Measurements from ENCODE around the gene TIAM2. TPM values are rescaled to one million over a fixed set of nuclear protein-coding genes. Genes with fewer than 3 reads are reported as not detected.
A peak's percentile ranks its signal among the peaks of the same experiment; 100 is the strongest.

TIAM2 gene
- total RNA-seq, 1 donor from 2014 or later: 21.1 TPM

DNA sequence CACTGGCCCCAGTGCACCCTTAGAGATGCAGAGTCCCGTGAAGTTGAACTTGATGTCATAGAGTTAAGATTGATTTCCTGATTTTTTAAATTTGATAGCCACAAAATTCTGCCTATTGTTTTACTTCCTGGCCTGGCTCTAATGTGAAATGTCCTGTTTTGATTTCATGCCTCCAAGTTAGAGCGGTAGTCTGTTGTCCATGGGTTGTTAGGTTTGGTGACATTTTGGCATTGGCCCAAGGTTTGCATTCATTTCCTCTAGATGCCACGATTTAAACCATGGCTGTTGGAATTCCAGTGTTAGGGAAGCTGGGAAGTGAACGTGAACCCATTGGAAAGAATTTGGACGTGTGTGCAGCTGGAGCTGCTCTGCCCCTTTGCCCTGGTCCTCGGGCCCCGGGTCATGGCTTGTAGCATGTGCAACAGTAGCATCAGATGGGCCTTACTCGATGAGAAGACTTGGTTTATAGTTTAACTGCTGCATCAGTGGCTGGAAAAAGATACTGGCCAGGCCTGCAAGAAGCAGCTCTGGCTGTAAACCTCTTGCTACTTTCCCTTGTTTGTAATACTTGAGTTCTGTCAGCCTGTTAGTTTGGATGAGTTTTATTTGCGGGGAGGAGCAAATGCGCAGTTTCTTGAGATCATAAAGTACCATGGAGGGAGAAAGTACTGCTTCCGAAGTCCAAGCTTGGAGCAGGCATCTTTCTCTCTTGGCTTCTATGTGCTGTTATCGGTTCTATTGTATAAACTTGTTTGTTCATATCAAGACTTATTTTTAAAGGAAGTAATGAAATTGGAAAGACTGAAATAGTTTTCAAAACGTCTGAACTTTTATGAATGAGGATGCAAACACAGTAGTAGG is 147.3 kb downstream of the TIAM2 start:
- Mint-ChIP-seq H3K4me1 (ENCODE audit: unreplicated experiment) (peaks cover 29% of the 10 kb centered on the region), H3K9me3 (ENCODE audit: unreplicated experiment) (no peaks in the 10 kb centered on the region), H3K27ac (ENCODE audit: unreplicated experiment) (peak overlapping the region; percentile 87), H3K27me3 (ENCODE audit: unreplicated experiment) (no peaks in the 10 kb centered on the region), H3K36me3 (ENCODE audit: low read depth, unreplicated experiment) (peaks cover 24% of the 10 kb centered on the region), H3K4me3 (ENCODE audit: unreplicated experiment) (no peak overlapping the region)
- DNase-seq (ENCODE audit: low spot score): no peak
- TF ChIP-seq, protein P1, sequence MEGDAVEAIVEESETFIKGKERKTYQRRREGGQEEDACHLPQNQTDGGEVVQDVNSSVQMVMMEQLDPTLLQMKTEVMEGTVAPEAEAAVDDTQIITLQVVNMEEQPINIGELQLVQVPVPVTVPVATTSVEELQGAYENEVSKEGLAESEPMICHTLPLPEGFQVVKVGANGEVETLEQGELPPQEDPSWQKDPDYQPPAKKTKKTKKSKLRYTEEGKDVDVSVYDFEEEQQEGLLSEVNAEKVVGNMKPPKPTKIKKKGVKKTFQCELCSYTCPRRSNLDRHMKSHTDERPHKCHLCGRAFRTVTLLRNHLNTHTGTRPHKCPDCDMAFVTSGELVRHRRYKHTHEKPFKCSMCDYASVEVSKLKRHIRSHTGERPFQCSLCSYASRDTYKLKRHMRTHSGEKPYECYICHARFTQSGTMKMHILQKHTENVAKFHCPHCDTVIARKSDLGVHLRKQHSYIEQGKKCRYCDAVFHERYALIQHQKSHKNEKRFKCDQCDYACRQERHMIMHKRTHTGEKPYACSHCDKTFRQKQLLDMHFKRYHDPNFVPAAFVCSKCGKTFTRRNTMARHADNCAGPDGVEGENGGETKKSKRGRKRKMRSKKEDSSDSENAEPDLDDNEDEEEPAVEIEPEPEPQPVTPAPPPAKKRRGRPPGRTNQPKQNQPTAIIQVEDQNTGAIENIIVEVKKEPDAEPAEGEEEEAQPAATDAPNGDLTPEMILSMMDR (IDR thresholded peaks at IDR 0.05; ENCODE audit: unreplicated experiment): no peak

DNA sequence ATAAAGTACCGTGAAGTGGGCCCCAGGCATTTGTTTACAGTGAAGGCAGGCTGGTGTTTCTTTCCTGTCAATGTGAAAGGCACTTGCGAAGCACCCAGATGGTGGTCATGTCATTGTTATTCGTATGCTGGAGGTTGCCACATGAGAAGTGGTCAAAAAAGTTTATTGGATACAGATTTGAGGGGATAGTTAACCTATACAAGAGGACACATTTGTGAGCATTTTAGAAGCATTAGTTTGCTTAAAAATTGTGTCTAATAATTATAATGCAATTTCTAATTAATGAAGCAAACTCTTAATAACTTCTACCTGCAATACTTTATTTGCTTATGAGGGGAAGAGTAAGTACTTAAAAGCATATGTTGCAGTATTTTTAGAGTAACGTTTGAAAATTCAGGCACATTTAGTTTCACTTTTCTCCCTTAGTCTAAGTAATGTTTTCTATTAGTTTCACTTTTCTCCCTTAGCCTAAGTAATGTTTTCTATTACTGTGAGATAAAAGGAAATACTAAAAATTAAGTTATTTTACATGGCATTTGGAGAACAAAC is 148.0 kb downstream of the TIAM2 start:
- H3K4me3 Mint-ChIP-seq (ENCODE audit: unreplicated experiment): no peak overlapping the region
- no peak for DNase-seq (ENCODE audit: low spot score)
- TF ChIP-seq, protein P1 (IDR thresholded peaks at IDR 0.05; ENCODE audit: unreplicated experiment): no peak
- H3K27ac Mint-ChIP-seq (ENCODE audit: unreplicated experiment): peak overlapping the region; percentile 87
- peaks cover 29% of the 10 kb centered on the region for H3K4me1 Mint-ChIP-seq (ENCODE audit: unreplicated experiment)
- H3K27me3 Mint-ChIP-seq (ENCODE audit: unreplicated experiment): no peaks in the 10 kb centered on the region
- peaks cover 27% of the 10 kb centered on the region for H3K36me3 Mint-ChIP-seq (ENCODE audit: low read depth, unreplicated experiment)
- no peaks in the 10 kb centered on the region for H3K9me3 Mint-ChIP-seq (ENCODE audit: unreplicated experiment)

GRCh38 chr6:155143578-155144106 is 148.5 kb downstream of the TIAM2 start:
- TF ChIP-seq, protein P1 (IDR thresholded peaks at IDR 0.05; ENCODE audit: unreplicated experiment): no peak
- Mint-ChIP-seq H3K27me3 (ENCODE audit: unreplicated experiment) (no peaks in the 10 kb centered on the region), H3K4me3 (ENCODE audit: unreplicated experiment) (no peak overlapping the region), H3K9me3 (ENCODE audit: unreplicated experiment) (no peaks in the 10 kb centered on the region), H3K4me1 (ENCODE audit: unreplicated experiment) (peaks cover 29% of the 10 kb centered on the region), H3K36me3 (ENCODE audit: low read depth, unreplicated experiment) (peaks cover 27% of the 10 kb centered on the region), H3K27ac (ENCODE audit: unreplicated experiment) (peak overlapping the region; percentile 42)
- no peak for DNase-seq (ENCODE audit: low spot score)

DNA sequence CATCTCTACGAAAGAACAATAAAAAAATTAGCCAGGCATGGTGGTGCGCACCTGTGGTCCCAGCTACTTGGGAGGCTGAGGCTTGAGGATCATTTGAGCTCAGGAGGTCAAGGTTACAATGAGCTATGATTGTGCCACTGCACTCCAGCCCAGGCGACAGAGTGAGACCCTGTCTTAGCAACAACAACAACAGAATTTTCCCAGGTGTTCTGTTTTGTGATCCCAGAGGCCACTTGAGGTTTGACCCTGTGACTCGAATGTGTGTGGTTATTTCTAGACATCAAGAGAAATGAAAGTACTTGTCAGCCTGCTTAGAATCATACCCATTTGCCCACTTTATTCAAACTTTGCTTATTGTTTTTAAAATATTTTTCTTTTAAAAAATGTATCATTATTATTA is 151.1 kb downstream of the TIAM2 start:
- TF ChIP-seq, protein P1 (IDR thresholded peaks at IDR 0.05; ENCODE audit: unreplicated experiment): no peak
- Mint-ChIP-seq H3K27ac (ENCODE audit: unreplicated experiment) (no peak overlapping the region), H3K36me3 (ENCODE audit: low read depth, unreplicated experiment) (peaks cover 34% of the 10 kb centered on the region), H3K4me3 (ENCODE audit: unreplicated experiment) (no peak overlapping the region), H3K27me3 (ENCODE audit: unreplicated experiment) (no peaks in the 10 kb centered on the region), H3K4me1 (ENCODE audit: unreplicated experiment) (peaks cover 26% of the 10 kb centered on the region), H3K9me3 (ENCODE audit: unreplicated experiment) (no peaks in the 10 kb centered on the region)
- DNase-seq (ENCODE audit: low spot score): no peak

All from endothelial cell (in vitro differentiated cells).